NCI-H526 treated with DMSO at 0.1 percent for 48 hours (cell line): ENCODE data around the gene SRSF3.
"Not testable (repeated sequence)": the region's sequence is repeated elsewhere in the genome, so short reads cannot be mapped to it uniquely, and the experiment has no call there.

Source experiments
- DNase-seq: peaks from one replicate; lab custom pipeline; 2025; lab: John Stamatoyannopoulos, UW

SRSF3 gene

GRCh38 chr6:36649701-36650484 lies 55.7 kb downstream of the SRSF3 start:
- DNase-seq: no peak

GRCh38 chr6:36650848-36651478 lies 56.8 kb downstream of the SRSF3 start:
- no peak for DNase-seq

- no peak for DNase-seq
Observed at GRCh38 chr6:36651659-36652379, 57.7 kb downstream of the SRSF3 start.

- not testable (repeated sequence) for DNase-seq
Observed at GRCh38 chr6:36654469-36654868, 60.3 kb downstream of the SRSF3 start.
